K562 (cell line): ENCODE data around the gene C6orf47. TPM values are rescaled to one million over a fixed set of nuclear protein-coding genes. Genes with fewer than 3 reads are reported as not detected.

Source experiments
- ATAC-seq: fragments of 200-7000 bp; cut with Tn5 transposase; 3 replicates; pipeline ENCODE4 v1.9.1; 2020; ENCODE audit warnings: moderate library complexity
- BruUV-seq: library from RNA; stranded (reverse); fragments of 400-500 nt; replicated peaks from 2 replicates; lab custom pipeline; 2021; lab: Mats Ljungman, UMichigan
- CTCF ChIA-PET: fragments of 300-600 bp; formaldehyde crosslinking; extraction: SDS; loops from one replicate; lab custom pipeline; 2021; ENCODE audit warnings: low intra/inter-chr PET ratio; lab: Yijun Ruan, JAX
- POLR2A ChIA-PET: fragments of 300-600, 350-650 bp; sonication (Branson Sonifier 250); formaldehyde crosslinking; extraction: SDS; loops from one replicate; lab custom pipeline; 2021; ENCODE audit warnings: antibody characterized with exemption, inconsistent platforms; lab: Yijun Ruan, JAX
- DNase-seq, 4 experiments: peaks; one replicate each; pipeline versions ENCODE4 v3.0.0 to v3.0.0-alpha.2; 2011 to 2018; ENCODE audit warnings: low spot score in 3 of 4, mixed read lengths in 3 of 4; ENCODE audit errors: extremely low read depth in 1 of 4
- FAIRE-seq: peaks from 2 replicates; lab custom pipeline; 2011; peaks lifted over from hg19 to GRCh38; lab: Jason Lieb, UNC
- H2AFZ ChIP-seq: 2 replicates; pipeline ENCODE4 v1.6.0; 2011; ENCODE audit warnings: low read depth, low read length, control low read depth, inconsistent platforms
- H3K27ac ChIP-seq: fragments of 200-600 bp; 3 replicates; pipeline ENCODE4 v1.8.0; 2011; ENCODE audit warnings: low read depth, mild to moderate bottlenecking, control low read depth, inconsistent platforms, low read length, moderate library complexity, mixed read lengths; ENCODE audit errors: extremely low read depth
- H3K27me3 ChIP-seq, 2 experiments: fragments of 300-600 bp in 1 of 2; 2 replicates in 1 of 2; 3 replicates in 1 of 2; pipeline versions ENCODE4 v1.6.0 to v1.8.0; 2011; ENCODE audit warnings: inconsistent platforms in 2 of 2, low read length in 2 of 2, mild to moderate bottlenecking in 1 of 2, mixed read lengths in 1 of 2, moderate library complexity in 1 of 2; ENCODE audit not compliant: control insufficient read depth in 2 of 2, insufficient read depth in 2 of 2
- H3K36me3 ChIP-seq: fragments of 300-600 bp; 3 replicates; pipeline ENCODE4 v1.8.0; 2011; ENCODE audit warnings: mild to moderate bottlenecking, low read length, inconsistent platforms; ENCODE audit not compliant: control insufficient read depth, insufficient read depth
- H3K4me1 ChIP-seq, 2 experiments: fragments of 200-600 bp in 1 of 2; replicated peaks in 1 of 2; 2 replicates in 1 of 2; 3 replicates in 1 of 2; pipeline versions ENCODE4 v1.5.1 to v1.8.0; 2011; ENCODE audit warnings: inconsistent platforms in 2 of 2, low read length in 2 of 2, mild to moderate bottlenecking in 1 of 2, mixed read lengths in 1 of 2, moderate library complexity in 1 of 2; ENCODE audit not compliant: control insufficient read depth in 2 of 2, insufficient read depth in 2 of 2
- H3K4me2 ChIP-seq: 2 replicates; pipeline ENCODE4 v1.6.1; 2011; ENCODE audit warnings: low read length, control low read depth, inconsistent platforms, mixed read lengths; ENCODE audit not compliant: insufficient read depth
- H3K4me3 ChIP-seq: fragments of 200-600 bp; sonication (generic), shearing (Covaris generic); 2 replicates; pipeline ENCODE4 v1.5.1; 2016; ENCODE audit warnings: control low read depth, inconsistent platforms
- H3K79me2 ChIP-seq: fragments of 200-600 bp; 3 replicates; pipeline ENCODE4 v1.8.0; 2011; ENCODE audit warnings: low read length, inconsistent platforms; ENCODE audit not compliant: control insufficient read depth, insufficient read depth
- H3K9ac ChIP-seq, 2 experiments: 2 replicates each; pipeline versions ENCODE4 v1.6.0 to v1.6.1; 2011; ENCODE audit warnings: low read depth in 2 of 2, low read length in 2 of 2, control low read depth in 1 of 2, inconsistent platforms in 1 of 2, mild to moderate bottlenecking in 1 of 2, mixed read lengths in 1 of 2; ENCODE audit not compliant: insufficient read depth in 1 of 2
- H3K9me1 ChIP-seq: one replicate; pipeline ENCODE4 v1.6.0; 2011; ENCODE audit warnings: inconsistent platforms, mild to moderate bottlenecking, low read length, moderate library complexity; ENCODE audit not compliant: control insufficient read depth, insufficient read depth
- H3K9me3 ChIP-seq: replicated peaks from 2 replicates; pipeline ENCODE4 v1.5.1; 2011; ENCODE audit warnings: low read depth, low read length, inconsistent platforms; ENCODE audit not compliant: control insufficient read depth, insufficient read depth
- H4K20me1 ChIP-seq: replicated peaks from 2 replicates; pipeline ENCODE4 v1.6.1; 2011; ENCODE audit warnings: low read length, inconsistent platforms, mixed read lengths; ENCODE audit not compliant: control insufficient read depth, insufficient read depth
- MECOM ChIP-seq: fragments of 250-450 bp; sonication (Bioruptor Pico); IDR thresholded peaks from 2 replicates; pipeline ENCODE4 v1.8.0; 2022; ENCODE audit warnings: inconsistent platforms
- NFATC3 ChIP-seq: fragments of 450-650 bp; IDR thresholded peaks from 2 replicates; pipeline ENCODE4 v1.6.1; 2017; ENCODE audit warnings: mild to moderate bottlenecking
- RBM17 ChIP-seq: fragments of 200-400 bp; formaldehyde crosslinking; IDR thresholded peaks from 2 replicates; pipeline ENCODE4 v1.6.1; 2017; ENCODE audit warnings: low read depth, mild to moderate bottlenecking, low read length, borderline replicate concordance
- RFX7 ChIP-seq: fragments of 250-450 bp; sonication (Bioruptor Pico); IDR thresholded peaks from 2 replicates; pipeline ENCODE4 v1.5.1; 2021; ENCODE audit warnings: mild to moderate bottlenecking
- RNF2 ChIP-seq: sonication (generic); IDR thresholded peaks from 2 replicates; pipeline ENCODE4 v1.6.1; 2016
- SAP30 ChIP-seq: fragments of 200-600 bp; sonication (generic); IDR thresholded peaks from 2 replicates; pipeline ENCODE4 v1.6.1; 2012; ENCODE audit warnings: borderline replicate concordance, low read depth, mild to moderate bottlenecking, moderate library complexity, low read length, control low read depth, inconsistent platforms; ENCODE audit not compliant: insufficient read depth, poor library complexity, severe bottlenecking
- SMARCA5 ChIP-seq: fragments of 450-650 bp; IDR thresholded peaks from 2 replicates; pipeline ENCODE4 v1.6.1; 2016
- ZNF174 ChIP-seq: fragments of 250-450 bp; sonication (Bioruptor Pico); IDR thresholded peaks from 2 replicates; pipeline ENCODE4 v1.4.0; 2020; ENCODE audit warnings: mild to moderate bottlenecking
- ZNF217 ChIP-seq: sonication (generic); formaldehyde crosslinking; IDR thresholded peaks from 2 replicates; pipeline ENCODE4 v1.8.0; 2022; ENCODE audit warnings: mild to moderate bottlenecking, missing genetic modification reagents
- WGBS: fragments of 100-300 bp; shearing (Covaris generic); methylation state at CpG from one replicate; pipeline ENCODE4 v1.1.6; 2016; ENCODE audit warnings: low coverage, mixed read lengths; ENCODE audit not compliant: insufficient coverage; ENCODE audit errors: missing lambda C conversion rate; 5-methylcytosine and 5-hydroxymethylcytosine counted together
- in situ Hi-C: fragments of 300-500 bp; cut with MboI; formaldehyde crosslinking; loops from 4 replicates; pipeline ENCODE4 v1.15.0; 2018; ENCODE audit warnings: inconsistent platforms, mixed read lengths
- intact Hi-C: fragments of 100-400 bp; cut with micrococcal nuclease; formaldehyde crosslinking; loops from 2 replicates; pipeline ENCODE4 v1.14.2; 2022
- polyA plus RNA-seq, 8 experiments: library from polyadenylated mRNA; depleted of rRNA in 4 of 8; stranded (reverse) in 5 of 8; unstranded in 3 of 8; fragments of >200 nt; fragmentation: Nextera tagmentation in 2 of 8; fragmentation: Illumina TruSeq in 1 of 8; extraction: Ambion mirVana in 2 of 8; extraction: Trizol in 1 of 8; gene quantifications; 2 replicates each; pipeline versions ENCODE4 v1.2.1 to v1.2.3, GENCODE V29; 2011 to 2014; ENCODE audit warnings: inconsistent platforms in 1 of 8, missing spikeins in 1 of 8
- total RNA-seq, 7 experiments: library from RNA; depleted of rRNA in 6 of 7; stranded (reverse); fragments of >200 nt in 6 of 7; fragmentation: Illumina TruSeq in 2 of 7; extraction: Trizol in 2 of 7; gene quantifications; 2 replicates each; pipeline versions ENCODE4 v1.2.1 to v1.2.3, GENCODE V29; 2011 to 2021; ENCODE audit warnings: low replicate concordance in 1 of 7
- TF ChIP-seq, protein P1 (sequence below): fragments of 450-650 bp; IDR thresholded peaks from 2 replicates; pipeline ENCODE4 v1.6.1; 2017; ENCODE audit warnings: antibody characterized with exemption
- TF ChIP-seq, protein P2 (sequence below): fragments of 250-450 bp; sonication (Bioruptor Pico); IDR thresholded peaks from 2 replicates; pipeline ENCODE4 v1.5.0; 2021
- TF ChIP-seq, protein P3 (sequence below), 2 experiments: fragments of 450-650 bp; IDR thresholded peaks; 2 replicates each; pipeline ENCODE4 v1.6.1; 2018; ENCODE audit warnings: mild to moderate bottlenecking in 2 of 2, low read depth in 1 of 2; ENCODE audit not compliant: partially characterized antibody in 2 of 2

C6orf47 gene
- total and polyA plus RNA-seq, 9 of the 15 experiments (the other 6 are each of a cell fraction or from before 2014, with no cell fraction given) = 0.14 to 43.8 (median 27.0) TPM

DNA sequence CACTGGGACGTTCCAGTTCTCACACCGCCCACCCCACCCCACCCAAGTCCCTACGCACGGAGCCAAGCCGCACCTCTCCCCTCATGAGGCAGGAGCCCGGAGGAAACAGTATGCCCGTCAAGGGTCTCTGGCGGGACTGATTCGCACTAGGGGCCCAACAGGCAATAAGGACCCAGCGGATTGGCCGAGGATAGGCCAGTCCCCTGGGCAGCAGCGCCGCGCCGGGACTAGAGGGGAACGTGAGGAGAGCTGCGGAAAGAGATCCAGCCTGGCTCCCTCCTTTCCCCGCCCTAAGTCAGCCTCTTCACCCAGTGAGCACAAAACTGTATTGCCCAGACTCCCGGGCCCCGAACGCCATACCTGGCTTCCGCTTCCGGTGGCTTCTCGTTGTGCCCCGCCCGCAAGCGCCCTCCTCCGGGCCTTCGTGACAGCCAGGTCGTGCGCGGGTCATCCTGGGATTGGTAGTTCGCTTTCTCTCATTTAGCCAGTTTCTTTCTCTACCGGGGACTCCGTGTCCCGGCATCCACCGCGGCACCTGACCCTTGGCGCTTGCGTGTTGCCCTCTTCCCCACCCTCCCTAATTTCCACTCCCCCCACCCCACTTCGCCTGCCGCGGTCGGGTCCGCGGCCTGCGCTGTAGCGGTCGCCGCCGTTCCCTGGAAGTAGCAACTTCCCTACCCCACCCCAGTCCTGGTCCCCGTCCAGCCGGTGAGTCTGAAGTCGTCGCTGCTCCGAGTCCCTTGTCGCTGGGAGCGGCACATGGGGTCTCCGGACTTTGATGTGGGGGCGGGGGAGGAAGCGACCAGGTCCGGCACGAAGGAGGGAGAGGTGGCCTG, 5.1 kb upstream of the C6orf47 start, which contains the start of gene CSNK2B:
CSNK2B (plus strand) TSS at position 580 of the 836 bp plus-strand sequence. CDS start 752 bp downstream, outside the sequence.
- Histone ChIP-seq H3K4me3 (peak within 1 kb of the TSS; percentile 66), H3K4me2 (peak within 1 kb of the TSS; percentile 93), H3K4me1 (peaks cover 36 to 39% of the 10 kb centered on the region in 2 experiments; a peak in 4 of 5 replicates), H3K27ac (peak within 1 kb of the TSS; percentile 97), H3K36me3 (peaks cover 68% of the 10 kb centered on the region), H3K79me2 (peaks cover 77% of the 10 kb centered on the region), H4K20me1 (0 out of 2 replicates have a peak, but pooled peaks cover 3% of the 10 kb centered on the region), H3K9me3 (no peaks in the 10 kb centered on the region), H2AFZ (peak within 1 kb of the TSS; percentile 79), H3K27me3 (no peaks in the 10 kb centered on the region), H3K9me1 (no peaks in the 10 kb centered on the region), H3K9ac (peak within 1 kb of the TSS; percentile 96 to 97)
- ATAC-seq = peak; percentile 85
- FAIRE-seq = no peak
- no TSS peak for BruUV-seq
- POLR2A ChIA-PET = interaction anchor here (0.6 to 9.8 kb wide), 36 partner anchors 10 to 308 kb away, joined by 3 to 267 read pairs (median 8); partner anchors contain the start of genes ABHD16A, APOM, BAG6 and CLIC1
- in situ Hi-C loops = no loop called here
- peak; percentile 98 to 100 (median 99) for DNase-seq
- intact Hi-C loops = loop anchor here (1.0 to 10.0 kb wide), 7 partner anchors 13 to 509 kb away; partner anchors contain the start of genes ABHD16A, AGPAT1, ATP6V1G2 and BAG6
- under 1% methylated on average over 63 of the region's 63 CpGs for WGBS
- CTCF ChIA-PET = interaction anchor here (0.7 kb wide), 1 partner anchor 11 kb away, joined by 5 read pairs; no protein-coding TSS in a partner anchor
- TF ChIP-seq ZNF174 (0 out of 2 replicates have a peak, but pooled peaks have one; percentile 54), MECOM (CRISPR knock-in tag) (no peak), ZNF217 (no peak), RNF2 (no peak), RBM17 (no peak), SMARCA5 (no peak), SAP30 (peak; percentile 76), RFX7 (0 out of 2 replicates have a peak, but pooled peaks have one; percentile 29), NFATC3 (peak; percentile 96)
- TF ChIP-seq, protein P1, sequence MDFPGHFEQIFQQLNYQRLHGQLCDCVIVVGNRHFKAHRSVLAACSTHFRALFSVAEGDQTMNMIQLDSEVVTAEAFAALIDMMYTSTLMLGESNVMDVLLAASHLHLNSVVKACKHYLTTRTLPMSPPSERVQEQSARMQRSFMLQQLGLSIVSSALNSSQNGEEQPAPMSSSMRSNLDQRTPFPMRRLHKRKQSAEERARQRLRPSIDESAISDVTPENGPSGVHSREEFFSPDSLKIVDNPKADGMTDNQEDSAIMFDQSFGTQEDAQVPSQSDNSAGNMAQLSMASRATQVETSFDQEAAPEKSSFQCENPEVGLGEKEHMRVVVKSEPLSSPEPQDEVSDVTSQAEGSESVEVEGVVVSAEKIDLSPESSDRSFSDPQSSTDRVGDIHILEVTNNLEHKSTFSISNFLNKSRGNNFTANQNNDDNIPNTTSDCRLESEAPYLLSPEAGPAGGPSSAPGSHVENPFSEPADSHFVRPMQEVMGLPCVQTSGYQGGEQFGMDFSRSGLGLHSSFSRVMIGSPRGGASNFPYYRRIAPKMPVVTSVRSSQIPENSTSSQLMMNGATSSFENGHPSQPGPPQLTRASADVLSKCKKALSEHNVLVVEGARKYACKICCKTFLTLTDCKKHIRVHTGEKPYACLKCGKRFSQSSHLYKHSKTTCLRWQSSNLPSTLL = no peak
- TF ChIP-seq, protein P2, sequence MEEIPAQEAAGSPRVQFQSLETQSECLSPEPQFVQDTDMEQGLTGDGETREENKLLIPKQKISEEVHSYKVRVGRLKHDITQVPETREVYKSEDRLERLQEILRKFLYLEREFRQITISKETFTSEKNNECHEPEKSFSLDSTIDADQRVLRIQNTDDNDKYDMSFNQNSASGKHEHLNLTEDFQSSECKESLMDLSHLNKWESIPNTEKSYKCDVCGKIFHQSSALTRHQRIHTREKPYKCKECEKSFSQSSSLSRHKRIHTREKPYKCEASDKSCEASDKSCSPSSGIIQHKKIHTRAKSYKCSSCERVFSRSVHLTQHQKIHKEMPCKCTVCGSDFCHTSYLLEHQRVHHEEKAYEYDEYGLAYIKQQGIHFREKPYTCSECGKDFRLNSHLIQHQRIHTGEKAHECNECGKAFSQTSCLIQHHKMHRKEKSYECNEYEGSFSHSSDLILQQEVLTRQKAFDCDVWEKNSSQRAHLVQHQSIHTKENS (CRISPR knock-in tag) = 0 out of 2 replicates have a peak, but pooled peaks have one; percentile 55
- TF ChIP-seq, protein P3, sequence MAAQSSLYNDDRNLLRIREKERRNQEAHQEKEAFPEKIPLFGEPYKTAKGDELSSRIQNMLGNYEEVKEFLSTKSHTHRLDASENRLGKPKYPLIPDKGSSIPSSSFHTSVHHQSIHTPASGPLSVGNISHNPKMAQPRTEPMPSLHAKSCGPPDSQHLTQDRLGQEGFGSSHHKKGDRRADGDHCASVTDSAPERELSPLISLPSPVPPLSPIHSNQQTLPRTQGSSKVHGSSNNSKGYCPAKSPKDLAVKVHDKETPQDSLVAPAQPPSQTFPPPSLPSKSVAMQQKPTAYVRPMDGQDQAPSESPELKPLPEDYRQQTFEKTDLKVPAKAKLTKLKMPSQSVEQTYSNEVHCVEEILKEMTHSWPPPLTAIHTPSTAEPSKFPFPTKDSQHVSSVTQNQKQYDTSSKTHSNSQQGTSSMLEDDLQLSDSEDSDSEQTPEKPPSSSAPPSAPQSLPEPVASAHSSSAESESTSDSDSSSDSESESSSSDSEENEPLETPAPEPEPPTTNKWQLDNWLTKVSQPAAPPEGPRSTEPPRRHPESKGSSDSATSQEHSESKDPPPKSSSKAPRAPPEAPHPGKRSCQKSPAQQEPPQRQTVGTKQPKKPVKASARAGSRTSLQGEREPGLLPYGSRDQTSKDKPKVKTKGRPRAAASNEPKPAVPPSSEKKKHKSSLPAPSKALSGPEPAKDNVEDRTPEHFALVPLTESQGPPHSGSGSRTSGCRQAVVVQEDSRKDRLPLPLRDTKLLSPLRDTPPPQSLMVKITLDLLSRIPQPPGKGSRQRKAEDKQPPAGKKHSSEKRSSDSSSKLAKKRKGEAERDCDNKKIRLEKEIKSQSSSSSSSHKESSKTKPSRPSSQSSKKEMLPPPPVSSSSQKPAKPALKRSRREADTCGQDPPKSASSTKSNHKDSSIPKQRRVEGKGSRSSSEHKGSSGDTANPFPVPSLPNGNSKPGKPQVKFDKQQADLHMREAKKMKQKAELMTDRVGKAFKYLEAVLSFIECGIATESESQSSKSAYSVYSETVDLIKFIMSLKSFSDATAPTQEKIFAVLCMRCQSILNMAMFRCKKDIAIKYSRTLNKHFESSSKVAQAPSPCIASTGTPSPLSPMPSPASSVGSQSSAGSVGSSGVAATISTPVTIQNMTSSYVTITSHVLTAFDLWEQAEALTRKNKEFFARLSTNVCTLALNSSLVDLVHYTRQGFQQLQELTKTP (IDR thresholded peaks at IDR 0.05; ENCODE audit: low read depth in 1 of 2, partially characterized antibody in 2 of 2) = peak in 1 of 2 experiments; percentile 99
